Body of pancreas (tissue), 4 donors: ENCODE measurements around the gene MYO15B.

ENCODE experiments used
- CTCF ChIP-seq, 7 experiments: fragments of 450-650 bp in 4 of 7; fragments of 200-600 bp in 3 of 7; sonication (generic) in 3 of 7; IDR thresholded peaks; one replicate each; pipeline ENCODE4 v1.5.1; 2016 to 2019; ENCODE audit warnings: antibody characterized with exemption in 7 of 7
- POLR2A ChIP-seq, 3 donors: fragments of 450-650 bp; IDR thresholded peaks; one replicate each; pipeline ENCODE4 v1.6.1; 2016; ENCODE audit warnings: antibody characterized with exemption in 3 of 3, mild to moderate bottlenecking in 2 of 3

GRCh38 chr17:75575197-75575596 is 12.4 kb upstream of the MYO15B start:
- TF ChIP-seq CTCF (IDR thresholded peaks at IDR 0.05), result no peak
- no peak for TF ChIP-seq POLR2A (IDR thresholded peaks at IDR 0.05)
